Measurements from ENCODE around the gene TTC16.
A peak's percentile ranks its signal among the peaks of the same experiment; 100 is the strongest.

TTC16 gene, protein sequence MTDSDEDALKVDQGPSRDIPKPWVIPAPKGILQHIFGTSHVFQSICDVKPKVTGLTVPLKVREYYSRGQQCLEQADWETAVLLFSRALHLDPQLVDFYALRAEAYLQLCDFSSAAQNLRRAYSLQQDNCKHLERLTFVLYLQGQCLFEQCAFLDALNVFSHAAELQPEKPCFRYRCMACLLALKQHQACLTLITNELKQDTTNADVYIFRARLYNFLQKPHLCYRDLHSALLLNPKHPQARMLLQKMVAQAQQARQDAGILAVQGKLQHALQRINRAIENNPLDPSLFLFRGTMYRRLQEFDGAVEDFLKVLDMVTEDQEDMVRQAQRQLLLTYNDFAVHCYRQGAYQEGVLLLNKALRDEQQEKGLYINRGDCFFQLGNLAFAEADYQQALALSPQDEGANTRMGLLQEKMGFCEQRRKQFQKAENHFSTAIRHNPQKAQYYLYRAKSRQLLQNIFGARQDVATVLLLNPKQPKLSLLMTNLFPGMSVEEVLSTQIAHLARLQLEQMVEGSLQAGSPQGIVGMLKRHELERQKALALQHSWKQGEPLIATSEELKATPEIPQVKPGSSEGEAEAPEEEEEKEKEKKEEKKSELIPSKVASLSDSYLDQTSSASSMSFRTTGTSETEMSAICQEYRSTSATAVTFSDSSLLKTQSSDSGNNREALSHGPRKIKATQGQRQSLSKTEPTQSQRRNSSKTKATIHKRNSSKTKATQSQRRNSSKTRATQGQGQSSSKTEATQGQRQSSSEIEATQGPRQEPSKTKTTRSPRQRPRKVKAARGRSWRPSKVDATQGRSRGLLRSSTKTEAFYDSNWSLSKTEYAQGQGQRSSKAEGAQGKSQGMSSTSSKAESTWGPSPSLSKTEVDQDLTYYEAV

DNA sequence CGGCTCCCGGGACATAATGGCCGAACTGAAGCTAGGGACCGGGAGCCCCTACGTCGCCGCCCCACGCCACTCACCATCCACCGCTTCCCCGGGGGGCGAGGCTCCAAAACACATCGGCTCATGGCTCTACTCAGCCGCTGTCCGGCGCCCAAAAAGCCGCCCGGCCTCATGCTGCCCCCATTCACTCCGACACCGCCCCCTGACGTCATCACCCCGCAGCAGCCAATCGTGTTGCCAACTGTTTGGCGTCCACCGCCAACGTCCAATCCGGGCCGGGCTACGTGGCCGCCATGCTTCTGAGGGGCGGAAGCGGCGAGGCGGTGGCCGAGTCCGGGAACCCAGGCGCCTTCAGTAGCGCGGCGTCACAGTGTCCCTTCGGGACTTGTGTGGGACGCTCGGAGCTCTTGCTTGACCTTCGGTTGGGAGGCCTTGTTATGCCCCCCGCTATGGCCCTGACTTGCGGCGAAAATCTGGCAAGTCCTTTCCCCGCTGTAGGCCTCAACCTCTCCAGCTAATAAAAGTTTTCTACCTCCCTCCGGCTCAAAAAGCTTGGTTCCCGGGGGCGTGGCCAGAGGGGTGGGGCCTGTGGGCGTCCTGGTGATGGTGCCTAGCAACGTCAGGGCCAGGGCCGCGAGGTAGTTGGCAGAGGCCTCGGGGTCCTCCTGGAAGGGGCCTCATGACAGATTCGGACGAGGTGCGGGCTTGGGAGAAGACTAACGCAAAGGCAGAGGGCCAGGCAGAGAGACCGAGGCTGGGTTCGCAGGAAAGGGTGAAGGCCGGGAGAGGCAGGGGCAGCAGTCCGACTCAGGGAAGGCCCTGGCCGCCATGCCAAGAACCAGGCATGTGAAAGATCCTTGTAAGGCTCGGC, at the start of gene TTC16, which contains the start of gene PTRH1:
Gene TTC16, plus strand, starts transcription at position 610 of the 868 bp plus-strand sequence. Its CDS starts 67 bp downstream, at position 677.
Gene PTRH1, minus strand, starts transcription at position 194 of the 868 bp plus-strand sequence. Its CDS starts 24 bp downstream, at position 170.
- intact Hi-C loops (cut with DNase I): loop anchor here (5.0 kb wide), 1 partner anchor 123 kb away; no protein-coding TSS in a partner anchor
- peak; percentile 97 to 100 (median 99) for DNase-seq

GRCh38 chr9:127667127-127667844, 48.6 kb upstream of the TTC16 start:
- no peak for DNase-seq
- intact Hi-C loops (cut with DNase I): no loop called here

DNA sequence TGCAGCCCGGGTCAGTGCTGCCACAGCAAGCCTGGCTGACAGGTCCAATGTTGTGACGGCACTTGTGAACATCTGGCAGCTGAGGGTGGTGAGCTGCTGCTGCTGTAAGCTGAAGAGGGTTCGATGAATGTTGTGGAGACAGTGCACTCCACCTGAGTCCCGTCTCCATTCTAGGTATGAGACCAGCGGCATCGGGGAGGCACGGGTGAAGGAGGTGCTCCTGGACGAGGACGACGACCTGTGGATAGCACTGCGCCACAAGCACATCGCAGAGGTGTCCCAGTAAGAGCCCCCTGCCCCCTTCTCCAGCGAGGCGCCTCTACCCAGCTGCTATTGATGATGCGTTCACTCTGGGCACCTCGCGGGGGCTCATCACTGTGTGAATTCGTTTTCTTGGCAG, 48.0 kb upstream of the TTC16 start:
- DNase-seq: peak in 1 of 10 donors; percentile 73
- intact Hi-C loops (cut with DNase I): no loop called here

- DNase-seq: no peak
- intact Hi-C loops (cut with DNase I): no loop called here
Observed at GRCh38 chr9:127673234-127673633, 42.6 kb upstream of the TTC16 start.

DNA sequence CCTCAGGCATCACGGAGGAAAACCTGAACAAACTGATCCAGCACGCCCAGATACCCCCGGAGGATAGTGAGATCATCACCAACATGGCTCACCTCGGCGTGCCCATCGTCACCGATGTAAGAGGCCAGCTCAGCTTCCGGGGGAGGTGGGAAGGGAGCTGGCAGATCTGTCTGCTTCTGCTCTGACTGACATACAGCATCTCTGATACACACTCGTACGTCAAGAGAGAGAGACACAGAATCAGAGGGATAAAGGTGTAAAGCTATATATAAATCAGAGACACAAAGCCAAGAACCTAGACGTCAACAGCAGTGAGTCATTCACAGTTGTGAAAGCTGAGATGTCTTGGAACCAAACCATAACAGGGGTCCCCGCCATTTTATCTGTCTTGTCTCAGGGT, 39.2 kb upstream of the TTC16 start:
- DNase-seq: peak in 5 of 10 donors; percentile 41 to 92 (median 88)
- intact Hi-C loops (cut with DNase I): no loop called here

- intact Hi-C loops (cut with DNase I): no loop called here
- peak in 1 of 10 donors; percentile 53 for DNase-seq
Observed at GRCh38 chr9:127679506-127679905, 36.4 kb upstream of the TTC16 start.

DNA sequence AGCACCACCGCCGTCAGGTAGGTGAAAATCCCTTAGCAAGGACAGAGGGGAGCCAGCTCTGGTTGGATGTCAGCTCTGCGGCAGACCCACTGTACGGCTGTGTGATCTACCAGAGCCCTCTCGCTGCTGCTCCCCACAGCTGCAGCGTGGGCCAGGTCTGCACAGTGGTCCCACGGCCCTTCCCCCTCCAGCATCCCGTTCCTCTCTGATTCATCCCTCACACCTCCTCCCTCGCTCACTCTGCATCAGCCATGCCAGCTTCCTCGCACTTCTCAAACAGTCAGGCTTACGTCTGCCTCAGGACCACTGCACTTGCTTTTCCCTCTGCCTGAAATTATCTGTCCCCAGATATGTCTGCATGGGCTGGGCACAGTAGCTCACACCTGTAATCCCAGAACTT, 35.7 kb upstream of the TTC16 start:
- DNase-seq: peak in 8 of 10 donors; percentile 45 to 93 (median 66)
- intact Hi-C loops (cut with DNase I): no loop called here

GRCh38 chr9:127680846-127681245, 35.0 kb upstream of the TTC16 start:
- intact Hi-C loops (cut with DNase I): no loop called here
- DNase-seq: peak in 7 of 10 donors; percentile 54 to 94 (median 78)

DNA sequence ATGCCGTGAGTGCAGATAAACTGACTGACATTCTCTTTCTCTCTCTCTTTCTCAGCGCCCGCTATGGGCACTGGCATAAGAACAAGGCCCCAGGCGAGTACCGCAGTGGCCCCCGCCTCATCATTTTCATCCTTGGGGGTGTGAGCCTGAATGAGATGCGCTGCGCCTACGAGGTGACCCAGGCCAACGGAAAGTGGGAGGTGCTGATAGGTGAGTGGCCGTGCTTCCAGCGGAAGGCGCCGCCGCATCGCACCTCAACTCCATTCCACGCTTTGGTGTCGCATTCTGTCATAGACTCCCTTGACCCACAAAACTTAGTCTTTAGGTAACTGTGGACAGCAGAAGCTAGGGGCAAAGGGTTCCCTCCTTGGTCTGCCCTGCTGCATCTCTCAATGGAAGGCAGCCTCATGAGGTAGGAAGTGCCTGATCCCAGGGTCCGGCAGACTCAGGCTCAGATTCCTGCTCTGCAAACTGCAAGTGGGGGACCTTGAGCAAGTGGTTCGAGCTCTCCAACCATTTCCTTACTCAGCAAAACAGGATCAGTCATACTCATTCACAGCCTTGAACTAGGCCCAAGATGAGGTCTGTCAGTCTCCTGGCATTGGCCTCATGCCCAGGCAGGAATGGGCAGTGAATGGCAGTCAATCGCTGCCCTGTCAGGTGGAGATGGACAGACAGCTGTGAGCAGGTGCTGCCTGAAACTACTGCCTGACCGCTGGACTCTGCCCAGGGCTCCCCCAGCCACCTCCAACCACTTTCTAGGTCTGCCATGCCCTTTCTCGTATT, 33.3 kb upstream of the TTC16 start:
- intact Hi-C loops (cut with DNase I): no loop called here
- DNase-seq: peak in 1 of 10 donors; percentile 75

DNA sequence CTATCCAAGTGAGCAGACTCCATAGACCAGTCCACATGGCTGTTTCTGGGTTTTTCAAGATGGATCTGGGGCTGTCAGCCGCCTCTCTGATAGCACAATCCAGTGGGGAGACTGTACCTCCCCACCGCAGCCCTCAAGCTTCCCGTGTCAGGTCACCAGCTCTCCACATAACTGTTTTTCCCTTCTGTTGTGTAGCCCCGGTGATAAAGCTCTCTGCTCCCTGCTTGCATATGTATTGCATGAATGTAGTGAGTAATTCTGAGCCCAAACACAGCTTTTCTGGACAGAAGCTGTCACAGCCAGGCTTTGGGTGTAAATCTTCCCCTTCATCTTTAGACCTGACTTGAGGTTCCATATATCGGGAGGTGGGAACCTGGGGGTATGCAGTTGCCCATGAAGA, 32.2 kb upstream of the TTC16 start:
- DNase-seq: peak in 1 of 10 donors; percentile 25
- intact Hi-C loops (cut with DNase I): no loop called here

DNA sequence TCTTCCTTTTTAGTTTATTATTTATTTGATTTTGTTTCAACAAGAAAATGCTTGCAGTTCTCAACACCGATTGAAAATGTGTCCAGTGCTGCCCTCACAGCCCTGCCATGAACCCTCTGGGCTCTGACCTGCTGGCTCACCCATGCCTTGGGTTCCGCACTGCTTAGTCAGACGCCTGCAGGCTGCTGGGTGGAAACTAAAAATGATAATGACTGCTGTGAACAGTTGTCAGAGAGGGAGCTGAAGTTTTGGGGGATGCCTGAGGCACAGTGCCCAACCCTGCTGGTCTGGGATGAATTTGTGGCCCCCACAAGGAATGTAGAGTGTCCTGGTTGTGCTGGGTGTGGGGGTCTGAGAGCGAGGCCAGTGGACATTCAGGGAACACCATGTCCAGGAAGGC, 31.3 kb upstream of the TTC16 start:
- peak in 1 of 10 donors; percentile 43 for DNase-seq
- intact Hi-C loops (cut with DNase I): no loop called here

GRCh38 chr9:127686461-127687393, 29.2 kb upstream of the TTC16 start:
- intact Hi-C loops (cut with DNase I): no loop called here
- peak in 1 of 10 donors; percentile 59 for DNase-seq

GRCh38 chr9:127689329-127690000, 26.4 kb upstream of the TTC16 start:
- no peak for DNase-seq
- intact Hi-C loops (cut with DNase I): no loop called here

GRCh38 chr9:127690735-127691134, 25.1 kb upstream of the TTC16 start:
- DNase-seq: peak in 1 of 10 donors; percentile 76
- intact Hi-C loops (cut with DNase I): no loop called here

GRCh38 chr9:127692071-127692470, 23.8 kb upstream of the TTC16 start:
- DNase-seq: peak in 1 of 10 donors; percentile 66
- intact Hi-C loops (cut with DNase I): no loop called here

- DNase-seq: peak in 5 of 10 donors; percentile 47 to 91 (median 64)
- intact Hi-C loops (cut with DNase I): no loop called here
Observed at GRCh38 chr9:127693143-127693542, 22.7 kb upstream of the TTC16 start.

DNA sequence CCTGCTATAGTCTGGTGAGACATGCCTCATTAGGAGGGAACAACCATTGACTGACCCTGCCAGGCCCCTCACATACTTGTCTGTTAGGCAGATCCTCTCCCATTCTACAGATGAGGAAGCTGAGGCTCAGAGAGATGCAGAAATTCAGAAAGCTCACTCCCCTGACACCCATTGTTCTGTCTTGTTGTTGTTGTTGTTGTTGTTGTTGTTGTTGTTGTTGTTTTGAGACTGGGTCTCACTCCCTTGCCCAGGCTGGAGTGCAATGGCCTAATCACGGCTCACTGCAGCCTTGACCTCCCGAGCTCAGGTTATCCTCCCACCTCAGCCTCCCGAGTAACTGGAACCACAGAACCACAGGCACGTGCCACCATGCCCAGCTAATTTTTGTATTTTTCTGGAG, 22.2 kb upstream of the TTC16 start:
- no peak for DNase-seq
- intact Hi-C loops (cut with DNase I): no loop called here

All from posterior cingulate gyrus (tissue), 11 donors.